ES-I3 (cell line): ENCODE measurements around the gene RAB15.

Experiments
- H3K36me3 ChIP-seq: 2 replicates; pipeline ENCODE4 v1.6.1; 2013; ENCODE audit warnings: mild to moderate bottlenecking, low read length, control low read depth, moderate library complexity; ENCODE audit not compliant: insufficient read depth
- H3K4me1 ChIP-seq: 2 replicates; pipeline ENCODE4 v1.6.1; 2013; ENCODE audit warnings: mild to moderate bottlenecking, control low read depth, low read length; ENCODE audit not compliant: insufficient read depth
- H3K9ac ChIP-seq: 2 replicates; pipeline ENCODE4 v1.6.1; 2013; ENCODE audit warnings: low read depth, mild to moderate bottlenecking, low read length, moderate library complexity
- H3K9me3 ChIP-seq: 2 replicates; pipeline ENCODE4 v1.6.1; 2013; ENCODE audit warnings: mild to moderate bottlenecking, low read length, moderate library complexity; ENCODE audit not compliant: control insufficient read depth, insufficient read depth

RAB15 gene

DNA sequence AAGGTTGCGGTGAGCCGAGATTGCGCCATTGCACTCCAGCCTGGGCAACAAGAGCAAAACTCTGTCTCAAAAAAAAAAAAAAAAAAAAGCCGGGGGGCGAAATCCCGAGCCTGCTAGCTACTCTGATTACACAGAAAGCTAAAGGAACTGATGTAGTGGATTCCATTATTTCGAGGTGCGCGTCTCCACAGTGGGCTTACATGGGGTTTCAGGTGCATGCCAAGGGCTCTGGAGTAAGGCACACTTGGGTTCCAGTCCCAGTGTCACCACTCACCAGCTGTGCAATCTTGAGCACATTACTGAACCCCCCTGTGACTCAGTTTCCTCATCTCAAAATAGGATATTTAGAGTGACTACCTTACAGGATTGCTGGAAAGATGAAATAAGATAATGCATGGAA, 1.7 kb upstream of the RAB15 start:
- H3K9me3 ChIP-seq, result no peaks in the 10 kb centered on the region
- no peak overlapping the region for H3K9ac ChIP-seq
- no peaks in the 10 kb centered on the region for H3K36me3 ChIP-seq
- peaks cover 30% of the 10 kb centered on the region for H3K4me1 ChIP-seq

DNA sequence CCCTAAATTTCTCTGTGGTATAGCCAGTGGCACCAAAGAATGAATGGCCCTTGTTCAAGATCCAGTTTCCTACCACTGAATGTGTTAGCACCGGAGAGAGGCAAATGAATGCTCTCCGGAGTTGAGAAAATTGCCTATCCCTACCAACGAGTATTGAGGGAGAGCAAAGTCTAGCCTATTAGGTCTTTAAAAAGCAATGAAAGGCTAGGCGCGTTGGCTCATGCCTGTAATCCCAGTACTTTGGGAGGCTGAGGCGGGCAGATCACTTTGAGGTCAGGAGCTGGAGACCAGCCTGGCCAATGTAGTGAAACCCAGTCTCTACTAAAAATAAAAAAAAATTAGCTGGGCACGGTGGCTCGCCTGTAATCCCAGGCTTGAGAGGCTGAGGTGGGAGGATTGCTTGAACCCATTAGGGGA, 898 bp upstream of the RAB15 start:
- no peaks in the 10 kb centered on the region for H3K9me3 ChIP-seq
- peak overlapping the region; percentile 75 for H3K9ac ChIP-seq
- H3K36me3 ChIP-seq, result no peaks in the 10 kb centered on the region
- peaks cover 32% of the 10 kb centered on the region for H3K4me1 ChIP-seq

DNA sequence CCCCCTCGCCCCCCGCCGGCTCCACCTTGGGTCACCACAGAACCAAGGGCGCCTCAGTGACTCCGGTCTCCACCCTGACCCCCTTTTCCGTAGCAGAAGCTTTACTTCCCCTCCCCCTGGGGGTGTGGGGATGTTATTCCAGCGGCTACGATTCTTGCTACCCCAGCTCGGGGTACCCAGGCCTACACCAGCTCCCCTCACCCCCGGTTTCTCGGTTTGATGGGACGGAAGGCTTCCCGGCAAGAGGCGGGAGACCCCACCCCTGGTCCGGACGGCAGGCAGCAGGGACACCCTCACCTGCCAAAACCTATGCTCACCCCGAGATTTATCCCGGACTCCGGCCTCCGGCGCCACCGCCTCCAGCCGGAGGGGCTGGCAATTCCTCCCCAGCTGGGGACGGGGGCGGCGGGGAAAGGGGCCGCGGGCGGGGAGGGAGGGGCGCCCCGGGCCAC, 619 bp downstream of the RAB15 start:
- peaks cover 26% of the 10 kb centered on the region for H3K4me1 ChIP-seq
- H3K36me3 ChIP-seq, result no peaks in the 10 kb centered on the region
- peak overlapping the region; percentile 75; the same call in 1 of the 2 replicates for H3K9ac ChIP-seq
- no peaks in the 10 kb centered on the region for H3K9me3 ChIP-seq

DNA sequence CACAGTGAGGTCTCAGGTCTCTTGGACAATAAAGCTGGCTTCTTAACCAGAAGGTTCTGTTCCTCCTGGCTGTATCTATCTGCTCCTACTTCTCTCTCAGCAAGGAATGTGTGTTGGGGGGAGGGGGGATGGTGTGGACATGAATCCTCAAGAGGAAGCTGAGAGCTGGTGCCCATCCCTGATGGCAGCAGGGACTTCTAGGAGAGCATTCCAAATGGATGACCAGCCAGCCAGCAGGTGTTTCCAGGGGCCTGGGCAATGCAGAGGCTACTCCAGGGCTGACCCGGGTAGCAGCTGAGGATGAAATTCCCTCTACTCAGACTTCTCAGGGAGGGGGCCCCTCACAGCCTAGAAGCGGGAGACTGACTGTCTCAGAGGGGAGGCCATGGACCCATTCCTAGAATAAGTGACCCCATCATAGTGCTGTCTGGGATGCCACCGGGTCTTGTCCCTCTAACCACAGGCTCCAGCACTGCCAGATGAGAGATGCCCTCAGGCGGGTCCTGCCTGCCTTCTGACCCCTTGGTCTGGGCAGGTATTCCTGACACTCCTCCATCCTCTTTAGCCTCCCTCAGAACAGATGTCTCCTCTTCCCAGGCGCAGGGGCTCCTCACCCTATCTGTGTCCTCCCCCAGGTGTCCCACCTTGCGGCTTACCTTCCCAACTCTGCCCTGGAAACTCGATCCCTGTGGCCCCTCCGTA, 1.2 kb downstream of the RAB15 start:
- Histone ChIP-seq H3K36me3 (no peaks in the 10 kb centered on the region), H3K4me1 (peaks cover 25% of the 10 kb centered on the region), H3K9me3 (no peaks in the 10 kb centered on the region), H3K9ac (peak overlapping the region; percentile 75; the same call in 1 of the 2 replicates)

DNA sequence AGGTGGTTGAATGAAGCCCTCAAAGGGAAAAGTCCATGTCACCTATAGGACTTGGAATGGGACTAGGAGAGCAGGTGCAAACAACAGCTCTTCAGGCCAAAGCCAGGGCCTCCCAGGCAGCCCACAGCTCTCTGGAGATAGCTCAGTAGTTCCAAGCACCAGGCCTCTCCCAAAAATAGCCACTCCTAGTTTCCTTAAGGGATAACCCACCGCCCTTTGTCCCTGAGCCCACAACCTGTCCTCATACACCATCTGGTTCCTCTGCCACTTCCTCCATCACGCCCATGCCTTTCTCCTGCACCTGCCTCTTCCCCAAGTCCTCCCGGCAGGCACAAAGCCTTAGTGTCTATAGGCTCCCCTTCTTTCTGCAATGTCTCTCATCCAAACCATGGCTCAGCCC, 2.1 kb downstream of the RAB15 start:
- H3K9ac ChIP-seq, result no peak overlapping the region
- H3K4me1 ChIP-seq, result peaks cover 24% of the 10 kb centered on the region
- no peaks in the 10 kb centered on the region for H3K36me3 ChIP-seq
- H3K9me3 ChIP-seq, result no peaks in the 10 kb centered on the region

DNA sequence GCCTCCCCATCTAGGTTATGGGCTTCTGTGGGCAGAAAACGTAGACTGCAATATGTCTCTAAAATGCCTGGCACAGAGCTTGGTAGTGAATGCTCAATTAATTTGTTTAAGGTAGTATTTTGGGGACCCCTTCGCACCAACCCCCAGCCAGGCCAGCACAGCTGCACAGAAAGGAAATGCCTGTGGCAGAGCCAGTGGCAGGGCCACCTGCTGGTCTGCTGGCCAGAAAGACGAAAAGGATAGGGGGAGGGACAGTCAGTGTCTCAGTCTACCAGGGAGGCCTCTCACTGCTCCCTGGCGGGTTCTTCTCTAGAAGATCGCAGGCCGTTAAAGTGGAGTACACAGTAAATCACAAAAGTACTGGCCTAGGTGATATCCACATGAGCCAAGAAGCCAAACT, 3.5 kb downstream of the RAB15 start:
- Histone ChIP-seq H3K36me3 (no peaks in the 10 kb centered on the region), H3K4me1 (peaks cover 21% of the 10 kb centered on the region), H3K9ac (no peak overlapping the region), H3K9me3 (no peaks in the 10 kb centered on the region)

DNA sequence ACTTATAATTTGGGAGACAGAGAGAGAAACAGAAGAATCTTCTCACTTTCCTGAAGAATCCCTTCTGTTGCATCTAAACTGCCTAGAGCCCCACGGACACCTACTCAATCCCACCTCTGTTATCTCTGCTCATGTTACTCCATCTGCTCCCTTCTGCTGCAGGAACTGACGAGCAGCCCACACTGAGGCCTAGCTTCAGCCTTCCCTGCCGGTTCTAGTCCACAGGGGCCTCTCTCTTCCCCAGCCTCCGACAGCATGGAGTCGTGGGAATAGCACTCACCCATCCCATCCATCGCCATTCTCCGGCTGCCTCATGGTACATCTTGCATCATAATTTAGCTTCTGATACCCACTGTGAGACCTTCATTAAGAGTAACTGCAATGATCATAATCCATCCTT, 4.0 kb downstream of the RAB15 start:
- Histone ChIP-seq H3K9me3 (no peaks in the 10 kb centered on the region), H3K9ac (no peak overlapping the region), H3K4me1 (peaks cover 21% of the 10 kb centered on the region), H3K36me3 (no peaks in the 10 kb centered on the region)

DNA sequence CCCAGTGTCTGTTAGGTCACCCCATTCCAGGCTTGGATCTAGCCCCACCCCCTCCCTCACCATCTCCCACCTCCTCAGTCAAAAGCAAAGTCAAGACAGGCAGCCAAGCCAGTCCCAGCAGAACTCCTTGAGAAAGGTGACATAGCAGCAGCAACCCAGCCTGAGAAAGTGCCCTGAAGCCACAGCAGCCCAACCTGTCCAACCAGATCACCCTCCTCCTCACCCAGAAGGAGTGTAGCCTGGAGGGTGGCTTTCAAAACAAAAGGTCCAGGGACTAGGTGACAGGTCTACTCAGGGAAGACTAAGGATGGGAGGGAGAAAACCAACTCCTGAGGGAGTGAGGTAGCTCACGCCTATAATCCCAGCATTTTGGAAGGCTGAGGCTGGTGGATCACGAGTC, 5.2 kb downstream of the RAB15 start:
- H3K4me1 ChIP-seq, result peaks cover 18% of the 10 kb centered on the region
- H3K36me3 ChIP-seq, result no peaks in the 10 kb centered on the region
- H3K9me3 ChIP-seq, result no peaks in the 10 kb centered on the region
- no peak overlapping the region for H3K9ac ChIP-seq

DNA sequence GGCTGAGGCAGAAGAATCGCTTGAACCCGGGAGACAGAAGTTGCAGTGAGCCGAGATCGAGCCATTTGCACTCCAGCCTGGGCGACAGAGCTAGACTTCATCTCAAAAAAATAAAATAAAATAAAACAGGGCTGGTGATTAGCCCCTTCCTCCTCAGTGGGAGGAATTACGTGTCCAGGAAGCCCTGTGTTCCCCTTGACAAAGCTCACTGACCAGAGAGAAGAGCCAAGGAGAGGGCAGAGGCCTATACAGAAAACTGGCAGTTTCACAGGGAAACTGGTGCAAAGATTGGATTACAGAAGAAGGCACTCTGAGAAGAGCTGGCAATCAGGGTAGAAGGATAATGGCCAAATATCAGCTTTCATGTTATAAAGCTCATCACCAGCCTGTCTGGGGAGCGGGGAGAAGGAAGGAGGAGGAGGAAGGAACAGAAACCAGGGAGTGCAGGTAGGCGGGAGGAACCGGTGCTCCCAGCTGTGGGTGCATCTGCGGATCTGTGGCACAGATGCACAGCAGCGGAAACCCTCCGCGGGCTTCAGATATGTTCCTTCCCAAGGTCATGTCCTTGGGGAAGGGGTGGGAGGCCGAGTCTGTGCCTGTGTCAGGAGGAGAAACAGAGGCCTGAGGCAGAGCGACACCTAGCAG, 6.7 kb downstream of the RAB15 start:
- no peak overlapping the region for H3K9ac ChIP-seq
- H3K36me3 ChIP-seq, result no peaks in the 10 kb centered on the region
- H3K9me3 ChIP-seq, result no peaks in the 10 kb centered on the region
- H3K4me1 ChIP-seq, result peaks cover 19% of the 10 kb centered on the region

DNA sequence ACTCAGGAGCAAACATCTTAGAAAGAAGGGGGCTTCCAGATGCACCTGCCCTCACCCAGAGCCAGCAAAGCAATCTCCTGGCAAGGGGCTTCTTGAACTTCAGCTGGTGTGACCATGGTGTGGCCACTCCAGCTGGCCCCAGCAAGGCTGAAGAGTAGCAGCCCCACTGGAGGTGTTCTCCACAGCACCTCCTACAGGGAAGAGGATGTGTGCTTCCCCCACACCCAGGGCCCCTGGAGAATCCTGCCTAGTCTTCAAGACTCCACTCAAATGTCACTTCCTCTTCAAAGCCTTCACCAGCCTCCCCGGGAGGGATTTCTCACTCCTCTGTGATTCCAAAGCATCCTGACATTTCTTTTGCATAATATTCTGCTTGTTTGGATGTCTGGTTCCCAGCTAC, 8.5 kb downstream of the RAB15 start:
- Histone ChIP-seq H3K4me1 (peaks cover 17% of the 10 kb centered on the region), H3K36me3 (no peaks in the 10 kb centered on the region), H3K9me3 (no peaks in the 10 kb centered on the region), H3K9ac (no peak overlapping the region)

DNA sequence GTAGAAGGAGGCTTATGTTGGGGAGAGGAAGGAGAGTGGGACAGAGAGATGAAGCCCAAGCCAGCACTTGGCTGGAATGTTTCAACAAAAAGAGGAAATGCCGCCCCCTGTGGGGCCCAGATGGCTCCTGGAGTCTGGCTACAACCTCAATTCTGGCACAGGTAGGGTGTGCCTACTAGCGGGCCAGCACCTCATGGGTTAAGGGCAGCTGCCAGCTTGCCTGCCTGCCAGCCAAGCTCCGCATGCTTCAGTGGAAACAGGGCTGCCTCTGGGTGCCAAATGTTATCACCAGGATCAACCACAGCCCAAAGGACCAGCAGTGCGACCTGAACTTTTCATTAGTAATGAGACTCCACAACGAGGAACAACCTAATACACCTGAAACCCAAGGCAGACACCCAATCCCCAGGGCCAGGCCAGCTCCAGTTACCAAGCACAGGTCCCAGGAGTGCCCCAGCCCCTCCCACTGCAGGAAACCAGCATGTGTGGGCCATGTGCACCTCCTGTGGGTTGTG, 11.3 kb downstream of the RAB15 start:
- Histone ChIP-seq H3K9me3 (no peaks in the 10 kb centered on the region), H3K9ac (no peak overlapping the region), H3K36me3 (no peaks in the 10 kb centered on the region), H3K4me1 (peaks cover 25% of the 10 kb centered on the region)

DNA sequence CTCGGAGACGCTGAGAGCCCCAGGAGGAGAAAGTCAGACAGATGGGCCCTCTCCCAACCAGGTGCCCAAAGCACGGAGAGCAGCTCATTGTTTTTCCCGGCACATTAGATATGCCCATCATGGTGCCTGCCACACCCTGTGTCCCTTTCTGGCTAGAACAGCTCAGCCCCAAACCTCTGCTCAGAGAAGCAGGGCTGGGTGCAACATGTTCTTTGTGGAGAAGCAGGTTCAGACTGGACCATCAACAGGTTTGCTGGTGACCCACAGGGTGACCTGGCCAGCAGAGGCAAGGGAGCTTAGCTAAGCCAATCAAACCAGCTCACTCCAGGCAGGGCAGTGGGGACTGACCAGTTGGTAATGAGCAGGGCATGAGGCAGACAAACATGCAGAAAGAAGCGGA, 13.4 kb downstream of the RAB15 start:
- no peaks in the 10 kb centered on the region for H3K9me3 ChIP-seq
- H3K36me3 ChIP-seq, result no peaks in the 10 kb centered on the region
- H3K4me1 ChIP-seq, result peaks cover 34% of the 10 kb centered on the region
- H3K9ac ChIP-seq, result no peak overlapping the region

DNA sequence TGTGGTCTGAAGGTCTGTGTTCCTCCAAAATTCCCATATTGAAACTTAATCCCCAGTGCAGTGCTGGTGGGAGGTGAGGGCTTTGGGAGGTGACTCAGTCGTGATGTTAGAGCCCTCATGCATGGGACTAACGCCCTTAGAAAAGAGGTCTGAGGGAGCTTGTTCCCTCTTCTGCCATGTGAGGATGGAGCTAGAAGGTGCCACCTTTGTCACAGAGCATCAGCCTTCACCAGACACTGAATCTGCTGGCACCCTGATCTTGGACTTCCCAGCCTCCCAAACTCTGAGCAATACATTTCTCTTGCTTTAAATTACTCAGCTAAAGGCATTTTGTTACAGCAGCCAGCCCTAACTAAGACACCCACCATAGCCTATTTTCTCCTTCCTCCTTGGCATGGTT, 13.9 kb downstream of the RAB15 start:
- H3K9me3 ChIP-seq, result no peaks in the 10 kb centered on the region
- peaks cover 36% of the 10 kb centered on the region for H3K4me1 ChIP-seq
- H3K9ac ChIP-seq, result no peak overlapping the region
- no peaks in the 10 kb centered on the region for H3K36me3 ChIP-seq

DNA sequence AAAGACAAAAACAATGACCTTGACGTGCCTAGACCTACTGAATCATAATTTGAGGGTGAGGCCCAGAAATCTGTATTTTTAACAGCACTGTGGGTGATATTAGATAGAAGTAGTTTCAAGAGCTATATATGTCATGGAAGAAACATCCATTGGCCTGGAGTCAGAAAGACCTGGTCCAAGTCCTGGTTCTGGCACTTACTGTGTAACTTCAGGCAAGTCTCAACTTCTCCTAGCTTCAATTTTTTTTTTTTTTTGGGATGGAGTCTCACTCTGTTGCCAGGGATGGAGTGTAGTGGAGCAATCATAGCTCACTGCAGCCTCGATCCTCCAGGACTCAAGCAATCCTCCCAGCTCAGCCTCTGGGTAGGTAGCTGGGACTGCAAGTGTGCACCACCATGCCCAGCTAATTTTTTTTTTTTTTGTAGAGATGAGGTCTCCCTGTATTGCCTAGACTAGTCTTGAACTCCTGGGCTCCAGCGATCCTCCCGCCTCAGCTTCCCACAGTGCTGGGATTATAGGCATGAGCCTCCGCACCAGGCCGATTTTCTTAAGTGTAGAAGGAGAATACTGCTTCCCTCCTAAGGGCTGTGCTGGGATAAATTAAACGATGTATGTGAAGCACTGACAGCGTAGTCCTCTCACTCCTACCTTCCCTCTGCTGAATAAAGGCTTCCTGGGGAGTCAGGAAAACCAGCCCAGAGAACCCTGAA, 15.3 kb downstream of the RAB15 start:
- peaks cover 37% of the 10 kb centered on the region for H3K4me1 ChIP-seq

More for the DNA sequence above, 15.3 kb downstream of the RAB15 start:
- Histone ChIP-seq H3K9me3 (no peaks in the 10 kb centered on the region), H3K9ac (no peak overlapping the region), H3K36me3 (no peaks in the 10 kb centered on the region)
